ENCODE data around the gene CCDC85C. TPM values are rescaled to one million over a fixed set of nuclear protein-coding genes. Genes with fewer than 3 reads are reported as not detected.

The CCDC85C gene
- total and polyA plus RNA-seq, 2 of the 8 experiments (the other 6 are each of a cell fraction or from before 2014, with no cell fraction given): 16.8 to 35.8 TPM

- H2BK5ac ChIP-seq (ENCODE audit: low read depth, low read length): no peak overlapping the region
- ChIA-PET CTCF (ENCODE audit: partially characterized antibody) (interaction anchor here (0.8 to 3.3 kb wide), 12 partner anchors 10 to 182 kb away, joined by 3 to 12 read pairs (median 4); no protein-coding TSS in a partner anchor), POLR2A (ENCODE audit: partially characterized antibody) (interaction anchor here (1.6 kb wide), 1 partner anchor 110 kb away, joined by 3 read pairs; no protein-coding TSS in a partner anchor)
- H3K36me3 ChIP-seq (ENCODE audit: control insufficient read depth in 2 of 4, insufficient read depth in 4 of 4, low read length in 3 of 4): no peaks in the 10 kb centered on the region
- H2BK20ac ChIP-seq (ENCODE audit: low read length): no peak overlapping the region; the same call in 1 of the 2 replicates
- H2BK120ac ChIP-seq (replicated peaks; ENCODE audit: low read depth, low read length): no peak overlapping the region
- no peaks in the 10 kb centered on the region for H4K20me1 ChIP-seq (replicated peaks in 1 of 2; ENCODE audit: control insufficient read depth in 1 of 2, insufficient read depth in 2 of 2, low read length in 2 of 2)
- H3K27ac ChIP-seq (ENCODE audit: low read depth, low read length): no peak overlapping the region
- no peaks in the 10 kb centered on the region for H3K9me3 ChIP-seq (ENCODE audit: insufficient read depth in 2 of 2, low read depth in 1 of 2, low read length in 1 of 2)
- no peaks in the 10 kb centered on the region; a peak in 3 of 7 replicates for H3K4me1 ChIP-seq (replicated peaks in 1 of 4; ENCODE audit: control insufficient read depth in 3 of 4, insufficient read depth in 4 of 4, low read length in 3 of 4)
- no peak overlapping the region for H2AFZ ChIP-seq (ENCODE audit: low read length)
- no peak overlapping the region for H3K56ac ChIP-seq (replicated peaks; ENCODE audit: insufficient read length, low read depth, low read length)
- H2BK12ac ChIP-seq (ENCODE audit: low read depth, low read length): no peak overlapping the region
- FAIRE-seq (no peak), DNase-seq (ENCODE audit: low read depth in 1 of 2, low spot score in 2 of 2) (no peak)
- H2AK5ac ChIP-seq (ENCODE audit: low read depth, low read length): no peak overlapping the region
- no peak overlapping the region for H3K4me3 ChIP-seq (ENCODE audit: extremely low read depth in 1 of 4, insufficient read depth in 2 of 4, low read depth in 3 of 4, low read length in 4 of 4)
- no peak overlapping the region for H4K5ac ChIP-seq (ENCODE audit: insufficient read length, low read depth, low read length)
- no peak overlapping the region for H3K4me2 ChIP-seq (ENCODE audit: insufficient read depth in 1 of 2, low read depth in 2 of 2, low read length in 2 of 2)
- no peak overlapping the region for H4K8ac ChIP-seq (ENCODE audit: extremely low read depth, insufficient read depth, low read length)
- no peaks in the 10 kb centered on the region for H3K79me1 ChIP-seq (ENCODE audit: low read depth, low read length)
- no peak overlapping the region for H4K91ac ChIP-seq (replicated peaks; ENCODE audit: insufficient read length, low read length)
- no peak overlapping the region for H3K14ac ChIP-seq (ENCODE audit: insufficient read length)
- no peak overlapping the region for H2BK15ac ChIP-seq (ENCODE audit: low read length)
- no peak overlapping the region for H3K23ac ChIP-seq (ENCODE audit: insufficient read length)
- H3K9ac ChIP-seq (replicated peaks in 1 of 4; ENCODE audit: extremely low read depth in 1 of 4, low read depth in 3 of 4, low read length in 3 of 4): no peak overlapping the region
- WGBS, 2 experiments (ENCODE audit: extremely low coverage in 1 of 2, insufficient coverage in 1 of 2, insufficient read length in 1 of 2, insufficient replicate concordance in 2 of 2, low coverage in 1 of 2, low lambda C conversion rate in 2 of 2, missing lambda C conversion rate in 1 of 2): 85% methylated on average over 9 of the region's 9 CpGs; no CpG with 5 or more reads in 1 of the 2 experiments
- H3K27me3 ChIP-seq (replicated peaks in 1 of 4; ENCODE audit: control insufficient read depth in 3 of 4, extremely low read depth in 1 of 4, insufficient read depth in 3 of 4, low read length in 3 of 4): no peaks in the 10 kb centered on the region; a peak in 1 of 7 replicates
- no peak overlapping the region; the same call in 1 of the 2 replicates for H3K18ac ChIP-seq (ENCODE audit: extremely low read depth, low read length)
- no peak overlapping the region for H3K4ac ChIP-seq (replicated peaks; ENCODE audit: insufficient read length, low read depth, low read length)
- H3K23me2 ChIP-seq (ENCODE audit: low read depth, low read length): no peaks in the 10 kb centered on the region
- no peaks in the 10 kb centered on the region for H3K79me2 ChIP-seq (ENCODE audit: control insufficient read depth in 1 of 2, insufficient read depth in 2 of 2, low read length in 2 of 2)
- TF ChIP-seq FOSL1 (IDR thresholded peaks at IDR 0.05; ENCODE audit: insufficient read depth, low read depth, low read length) (no peak), SAP30 (IDR thresholded peaks at IDR 0.05; ENCODE audit: insufficient read depth, insufficient replicate concordance, low read length) (no peak), KDM5A (IDR thresholded peaks at IDR 0.05; ENCODE audit: low read length) (no peak), SIN3A (conservative IDR thresholded peaks at IDR 0.05 in 1 of 2, IDR thresholded peaks at IDR 0.05 in 1 of 2; ENCODE audit: low read depth in 1 of 2, low read length in 2 of 2) (no peak), GTF2F1 (IDR thresholded peaks at IDR 0.05; ENCODE audit: borderline replicate concordance, low read depth, low read length) (no peak), CBX5 (IDR thresholded peaks at IDR 0.05; ENCODE audit: low read depth, low read length) (no peak), GABPA (IDR thresholded peaks at IDR 0.05; ENCODE audit: borderline replicate concordance, insufficient read depth, low read length) (no peak), CREB1 (IDR thresholded peaks at IDR 0.05) (no peak), BACH1 (IDR thresholded peaks at IDR 0.05; ENCODE audit: low read length) (no peak), ASH2L (IDR thresholded peaks at IDR 0.05; ENCODE audit: low read length) (no peak), TBP (IDR thresholded peaks at IDR 0.05; ENCODE audit: low read depth, low read length) (no peak), CBX8 (IDR thresholded peaks at IDR 0.05; ENCODE audit: borderline replicate concordance, low read depth, low read length) (no peak), HDAC6 (IDR thresholded peaks at IDR 0.05; ENCODE audit: low read depth, low read length) (no peak), SP2 (IDR thresholded peaks at IDR 0.05; ENCODE audit: low read length) (no peak)
These were observed 28.5 kb upstream of the CCDC85C start for GRCh38 chr14:99632410-99633035.

Measured in H1 (cell line).